Activated CD4-positive, alpha-beta T cell treated with anti-CD3 and anti-CD28 coated beads, Interleukin-2, amount 50 U/mL, for 1 hour (primary cell): ENCODE results near the gene SLC9A9.

Experiments
- DNase-seq: peaks from one replicate; pipeline ENCODE4 v3.0.0-alpha.2; 2020

Gene SLC9A9

DNA sequence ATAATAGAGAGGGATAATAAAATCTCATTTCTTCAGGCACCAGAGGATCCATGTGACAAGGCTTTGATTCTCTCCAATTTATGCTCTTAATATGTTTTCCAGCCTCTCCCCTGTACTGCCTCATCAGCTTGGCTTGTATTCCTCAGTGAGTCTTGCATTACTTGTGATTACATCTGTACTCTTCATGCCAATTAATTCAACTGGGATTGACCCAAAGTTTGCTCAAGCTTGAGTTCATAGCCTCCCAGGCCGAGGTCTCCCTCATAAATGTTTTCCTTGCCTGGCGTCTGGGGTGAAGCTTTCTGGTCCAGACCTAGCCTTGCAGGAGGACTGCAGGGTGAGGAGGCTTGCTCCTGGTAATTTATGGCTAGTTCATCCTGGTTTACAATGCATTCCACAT lies 581.8 kb downstream of the SLC9A9 start:
- DNase-seq, result no peak

DNA sequence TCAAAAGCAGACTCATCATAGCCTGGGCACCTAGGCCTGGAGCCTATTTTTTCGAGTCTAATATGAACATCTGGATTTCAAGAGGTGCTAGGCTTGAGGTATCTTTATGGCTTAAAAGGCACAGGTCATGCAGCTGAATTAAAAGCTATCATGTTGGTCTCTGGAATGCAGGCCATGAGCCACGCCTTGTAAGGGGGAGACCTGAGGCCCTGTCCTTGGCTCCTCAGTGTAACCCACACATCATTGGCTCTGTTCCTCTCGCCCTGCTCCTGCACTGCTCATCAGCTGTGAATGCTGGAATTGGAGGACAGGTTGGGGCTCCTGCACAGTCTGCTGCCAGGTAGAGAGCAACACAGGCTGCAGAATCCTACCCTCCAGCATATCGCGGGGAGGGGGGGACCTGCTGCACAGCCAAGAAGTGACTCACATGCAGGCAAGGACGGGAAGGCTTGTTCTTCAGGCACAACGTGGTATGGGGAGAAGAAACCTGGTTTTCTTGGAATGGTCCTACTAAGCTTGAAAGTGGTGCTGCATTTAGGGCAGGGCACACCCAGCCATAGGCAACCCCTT lies 582.7 kb downstream of the SLC9A9 start:
- no peak for DNase-seq

DNA sequence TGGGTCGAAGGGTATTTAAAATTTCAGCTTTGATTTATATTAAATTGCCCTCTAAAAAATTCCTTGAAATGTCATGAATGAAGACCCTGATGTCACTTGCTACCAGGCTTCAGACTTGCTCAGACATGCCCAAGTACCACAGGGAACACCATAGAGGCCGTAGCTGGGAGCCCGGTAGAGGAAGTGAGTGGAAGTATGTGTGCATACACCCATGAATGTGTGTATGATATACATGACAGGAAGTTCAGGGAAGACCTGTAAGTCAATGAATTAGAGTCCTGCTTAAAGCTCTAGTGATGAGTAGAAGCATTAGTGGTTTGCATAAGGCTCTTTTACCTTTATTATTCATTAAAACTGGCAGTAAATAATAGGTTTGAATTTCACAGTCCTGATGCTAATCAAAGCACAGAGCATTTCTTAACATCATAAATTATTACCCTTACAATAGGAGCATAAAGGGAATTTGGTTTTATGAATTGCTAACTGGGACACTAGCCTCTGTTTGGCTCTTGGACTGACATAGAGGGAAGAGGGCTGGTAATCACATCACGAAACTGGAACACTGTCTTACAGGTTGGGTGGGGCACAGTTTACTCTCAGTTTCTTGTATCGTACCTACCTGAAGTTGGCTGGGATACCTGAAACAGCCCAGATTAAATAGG lies 584.3 kb downstream of the SLC9A9 start:
- no peak for DNase-seq

DNA sequence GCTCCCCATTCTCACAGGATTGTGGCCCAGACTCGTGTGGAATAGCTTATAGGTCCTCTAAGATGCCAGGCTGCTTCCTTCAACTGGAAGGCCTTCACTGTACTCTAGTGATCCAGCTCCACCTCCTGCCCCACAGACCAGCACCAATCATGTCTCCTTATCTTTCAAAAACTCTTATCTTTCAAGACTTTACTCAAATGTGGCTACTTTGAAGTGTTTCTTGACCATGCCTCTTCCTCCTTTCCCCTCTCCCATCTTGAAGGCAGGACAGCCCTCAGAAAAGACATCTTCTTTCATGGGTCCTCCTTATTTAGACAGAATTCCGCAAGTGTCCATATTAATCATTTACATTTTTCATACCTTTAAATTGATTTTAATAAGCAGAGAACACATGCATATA lies 586.4 kb downstream of the SLC9A9 start:
- no peak for DNase-seq

DNA sequence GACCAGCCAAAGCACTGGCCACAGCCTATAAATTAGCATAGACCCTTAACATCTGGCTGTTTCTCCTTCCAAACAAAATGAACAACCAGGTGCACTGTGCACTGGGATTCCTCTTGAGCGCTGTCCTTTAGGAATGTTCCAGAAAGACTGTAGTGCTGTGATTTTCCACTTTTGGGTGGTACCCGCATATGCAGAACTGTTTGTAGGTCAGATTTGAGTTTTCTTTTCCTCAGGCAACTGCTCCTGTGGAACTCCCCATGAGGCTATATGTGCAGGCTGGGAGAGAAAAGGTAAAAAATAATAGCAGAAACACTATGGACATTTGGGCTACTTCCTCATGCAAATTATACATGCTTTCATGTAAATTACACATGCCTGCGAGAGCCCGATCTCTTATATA lies 589.6 kb downstream of the SLC9A9 start:
- no peak for DNase-seq

DNA sequence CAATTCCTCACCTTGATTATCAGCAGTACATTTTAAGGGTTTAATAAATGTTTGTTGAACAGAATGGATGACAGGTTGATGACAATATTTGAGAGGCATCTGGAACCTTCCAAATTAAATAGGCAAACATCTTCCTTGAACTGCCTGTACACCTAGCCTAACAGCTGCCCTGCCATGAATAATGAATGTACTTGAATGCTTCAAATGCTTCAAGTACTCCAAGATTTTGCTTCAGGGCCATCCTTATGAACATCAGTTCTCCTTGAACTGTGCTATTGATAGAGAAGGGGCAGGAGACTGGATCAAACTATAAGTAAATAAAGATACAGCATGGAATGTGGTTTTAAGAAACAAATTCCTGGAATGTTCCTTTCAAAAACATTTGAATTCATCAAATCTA lies 591.9 kb downstream of the SLC9A9 start:
- DNase-seq, result no peak

DNA sequence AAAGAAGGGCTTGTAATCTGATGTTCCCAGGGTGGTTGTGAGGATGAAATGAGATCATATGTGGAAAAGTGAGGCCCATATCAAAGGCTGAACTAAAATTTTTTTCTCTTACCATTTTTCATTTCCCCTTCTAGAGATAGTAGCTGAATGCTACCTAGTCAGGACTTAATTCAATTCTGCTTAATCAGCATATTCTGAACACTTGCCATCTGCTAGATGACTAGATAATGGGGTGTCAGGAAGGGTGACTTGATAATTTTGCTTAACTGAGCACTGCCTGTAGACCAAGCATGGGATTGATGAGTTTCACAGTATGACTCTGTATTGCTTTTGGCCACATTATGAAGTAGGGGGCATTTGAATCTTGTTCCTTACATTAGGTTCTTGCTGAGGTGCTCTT lies 592.5 kb downstream of the SLC9A9 start:
- no peak for DNase-seq

DNA sequence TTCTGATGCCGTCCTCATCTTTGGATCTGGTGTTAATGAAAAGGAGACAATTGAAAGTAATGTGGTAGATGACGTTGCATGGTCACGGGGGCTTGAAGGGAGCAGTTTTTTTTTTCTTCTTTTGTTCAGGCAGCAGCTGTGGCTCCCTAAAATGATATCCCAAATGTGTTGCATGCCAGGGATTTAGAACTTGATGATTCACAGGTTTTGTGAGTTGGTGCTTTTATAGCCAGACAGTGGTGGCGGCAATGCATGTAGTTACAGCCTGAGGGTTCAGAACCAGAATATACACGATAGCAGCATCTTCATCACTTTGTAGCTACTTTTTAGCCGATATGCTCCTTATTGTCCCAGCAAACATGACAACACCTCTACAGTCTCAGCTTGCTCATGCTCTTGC lies 595.3 kb downstream of the SLC9A9 start:
- no peak for DNase-seq

DNA sequence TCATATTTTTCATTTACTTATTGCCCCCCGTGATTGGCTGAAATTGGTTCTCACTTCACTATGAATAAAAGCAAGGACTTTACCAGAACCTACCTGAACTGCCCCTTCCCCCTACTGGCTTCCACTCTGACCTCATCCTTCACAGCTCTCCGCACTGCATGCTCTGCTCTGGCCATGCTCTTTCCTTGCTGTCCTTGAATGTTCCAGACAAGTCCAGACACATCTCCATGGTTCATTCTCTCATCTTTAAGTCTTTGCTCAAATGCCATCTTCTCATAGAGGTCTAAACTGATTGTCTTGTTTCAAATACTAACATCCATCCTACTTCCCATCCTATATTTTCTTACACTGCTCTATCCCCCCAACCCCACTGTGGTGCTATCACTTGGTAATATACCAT lies 599.3 kb downstream of the SLC9A9 start:
- no peak for DNase-seq

DNA sequence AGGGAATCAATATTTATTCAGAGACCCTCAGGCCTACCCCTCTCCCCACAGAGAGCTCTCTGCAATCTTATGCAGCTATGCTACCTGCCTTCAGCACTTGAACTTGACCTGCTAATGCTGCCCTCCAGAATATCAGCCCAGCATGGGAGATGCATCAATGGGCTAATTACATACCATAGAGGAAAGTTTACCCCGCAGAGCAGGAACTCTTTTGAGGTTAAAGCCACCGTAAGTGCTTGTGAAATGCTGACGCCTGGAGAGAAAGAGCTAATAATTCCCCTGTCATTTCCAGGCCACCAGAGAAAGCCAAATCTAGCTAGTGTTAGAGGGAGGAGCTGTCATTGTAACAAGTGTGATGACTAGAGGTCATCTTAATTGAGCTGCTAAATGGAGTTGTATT lies 601.2 kb downstream of the SLC9A9 start:
- no peak for DNase-seq

DNA sequence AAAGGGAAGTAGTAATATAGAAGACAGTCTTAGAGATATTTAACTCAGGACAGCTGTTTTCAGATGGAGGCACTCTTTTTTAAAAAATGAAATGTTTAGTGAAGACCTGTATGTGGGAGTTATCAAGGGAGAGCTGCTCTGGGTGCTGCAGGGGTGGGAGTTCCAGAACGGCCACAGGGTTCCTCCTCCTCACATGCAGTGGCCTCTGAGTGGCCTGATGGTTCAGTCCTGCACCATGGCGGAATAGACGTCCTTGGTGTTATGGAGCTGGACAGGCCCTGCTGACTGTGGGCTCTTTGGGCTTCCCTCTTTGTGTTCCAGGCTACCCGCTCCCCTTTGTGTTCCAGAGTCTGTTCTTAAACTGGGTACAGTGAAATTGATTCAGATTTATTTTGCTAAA lies 602.6 kb downstream of the SLC9A9 start:
- no peak for DNase-seq

DNA sequence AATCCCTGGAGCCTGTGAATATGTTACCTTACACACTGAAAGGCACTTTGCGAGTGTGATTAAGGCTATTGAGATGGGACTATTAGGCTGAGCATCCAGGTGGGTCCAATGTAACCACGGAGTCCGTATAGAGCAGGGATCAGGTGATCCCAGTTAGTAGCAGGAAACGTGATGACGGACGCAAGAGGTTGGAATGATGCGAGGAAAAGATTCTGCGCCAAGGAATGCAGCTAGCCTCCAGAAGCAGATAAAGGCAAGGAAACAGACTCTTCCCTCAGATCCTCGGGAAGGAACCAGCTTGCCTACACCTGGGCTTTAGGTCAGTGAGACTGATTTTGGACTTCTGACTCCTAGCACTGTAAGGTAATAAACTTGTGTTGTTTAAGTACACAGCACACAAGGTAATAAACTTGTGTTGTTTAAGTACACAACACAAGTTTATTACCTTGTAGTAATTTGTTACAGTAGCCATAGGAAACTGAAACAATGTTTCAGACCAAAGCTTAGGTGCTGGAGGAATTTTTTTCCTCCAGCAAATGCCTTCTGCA lies 603.7 kb downstream of the SLC9A9 start:
- DNase-seq, result no peak

DNA sequence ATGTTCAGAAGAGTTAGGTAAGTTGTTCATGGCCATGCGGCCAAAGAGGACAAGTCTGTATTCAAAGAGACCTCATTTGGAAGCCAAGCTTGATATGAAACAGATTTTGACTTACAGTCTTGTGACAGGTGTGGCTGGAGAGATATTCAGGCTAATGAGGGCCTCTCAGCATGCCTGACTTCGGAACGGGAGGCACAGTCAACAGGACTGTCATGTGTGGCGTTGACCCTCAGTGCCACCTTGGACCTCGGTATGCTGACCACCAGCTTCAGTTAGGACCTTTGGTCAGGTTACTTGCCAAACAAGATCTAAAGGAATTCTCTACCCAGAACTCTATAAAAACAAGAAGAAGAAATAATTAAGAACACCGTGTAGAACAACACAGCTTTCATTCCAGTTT lies 604.6 kb downstream of the SLC9A9 start:
- DNase-seq, result no peak

DNA sequence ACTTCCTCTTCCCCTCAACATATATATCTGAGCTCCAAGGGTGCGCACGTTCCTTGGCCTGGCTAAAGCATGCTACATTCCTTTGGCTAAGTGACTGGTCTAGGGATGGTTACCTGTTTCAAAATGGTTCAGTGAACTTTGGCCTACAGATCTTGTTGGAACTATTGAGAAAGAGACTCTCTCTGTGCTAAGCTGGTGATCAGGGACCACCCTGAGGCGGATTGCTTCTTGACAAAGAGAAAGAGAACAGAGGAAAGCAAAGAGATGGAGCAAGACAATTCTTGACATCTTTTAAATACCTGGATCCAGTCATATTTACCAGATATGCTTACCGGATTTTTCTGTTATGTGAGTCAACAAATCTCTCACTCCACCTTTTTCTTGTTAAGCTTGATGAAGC lies 605.6 kb downstream of the SLC9A9 start:
- no peak for DNase-seq

DNA sequence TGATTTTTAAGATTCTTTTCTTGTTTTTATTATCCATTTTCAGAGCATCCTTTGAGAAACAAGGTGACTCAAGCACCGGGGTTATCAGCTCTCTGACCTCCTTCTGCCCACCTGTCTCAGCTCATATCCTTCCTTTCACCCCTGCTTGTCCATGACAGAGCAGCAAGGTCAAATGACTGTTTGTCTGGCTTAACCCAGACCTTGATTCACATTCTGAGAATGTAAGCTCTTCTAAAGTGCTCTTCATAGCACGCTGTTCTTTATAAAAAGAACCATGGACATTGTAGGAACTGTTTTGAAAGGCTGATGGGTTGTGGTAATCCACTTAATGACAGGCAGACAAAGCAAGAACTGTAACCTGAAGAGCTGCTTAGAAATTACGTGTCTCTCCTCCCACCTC lies 606.2 kb downstream of the SLC9A9 start:
- no peak for DNase-seq

DNA sequence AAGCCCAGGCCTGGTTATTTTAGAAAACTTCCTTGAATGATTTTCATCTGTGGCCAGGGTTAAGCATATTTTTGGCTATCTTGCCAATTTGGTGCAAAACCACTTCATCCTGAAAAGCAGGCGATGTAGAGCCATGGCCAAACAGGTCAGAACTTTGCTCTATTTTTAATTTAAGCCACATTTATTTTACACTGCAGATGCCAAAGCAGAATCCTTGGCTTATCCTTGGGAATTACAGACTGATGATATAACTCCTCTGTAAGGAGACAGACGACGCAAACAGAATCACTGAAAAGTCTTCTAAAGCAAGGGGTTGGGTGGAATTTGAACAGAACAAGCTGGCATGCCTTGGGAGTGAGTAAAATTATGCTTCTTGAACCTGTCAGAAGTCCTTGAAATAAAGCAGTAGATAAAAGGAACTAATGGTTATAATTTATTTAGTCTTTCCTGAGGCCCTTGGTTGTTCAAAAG lies 606.8 kb downstream of the SLC9A9 start:
- no peak for DNase-seq

DNA sequence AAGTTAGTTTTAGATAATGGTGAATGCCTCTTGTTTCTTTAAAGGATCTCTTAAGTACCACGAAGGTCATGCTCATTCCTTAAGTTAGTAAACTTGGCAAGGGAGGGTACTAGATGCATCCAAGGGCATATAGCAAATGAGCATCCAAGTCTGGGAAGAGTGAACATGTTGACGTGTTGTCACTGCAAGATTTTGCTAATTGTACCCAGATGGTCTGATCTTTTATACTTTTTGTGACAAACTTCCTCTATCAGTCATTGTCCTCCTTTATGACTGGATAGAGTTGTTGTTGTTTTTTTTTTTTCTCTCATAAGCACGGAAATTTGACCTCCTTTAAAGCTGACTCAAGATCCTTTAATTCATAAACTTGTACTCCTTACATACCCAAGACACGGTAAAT lies 607.4 kb downstream of the SLC9A9 start:
- DNase-seq, result no peak

DNA sequence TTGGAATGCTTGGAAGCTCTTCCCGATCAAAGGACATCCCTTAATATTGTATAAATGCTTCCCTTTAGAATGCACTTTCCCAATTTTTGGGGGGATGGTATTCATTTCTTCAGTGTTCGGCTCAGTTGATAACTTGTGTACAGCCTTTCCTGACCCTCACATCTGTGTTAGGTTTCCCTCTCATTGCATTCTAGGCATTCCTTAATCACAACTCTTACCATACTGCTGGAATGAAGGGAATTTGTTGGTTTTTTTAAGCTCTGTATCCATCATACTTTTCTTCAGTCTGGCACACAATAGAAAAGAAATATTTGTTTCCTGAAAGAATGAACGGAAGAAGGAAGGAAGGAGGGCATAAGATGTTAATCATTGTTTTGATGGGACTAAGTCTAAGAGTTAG lies 609.2 kb downstream of the SLC9A9 start:
- DNase-seq, result no peak

DNA sequence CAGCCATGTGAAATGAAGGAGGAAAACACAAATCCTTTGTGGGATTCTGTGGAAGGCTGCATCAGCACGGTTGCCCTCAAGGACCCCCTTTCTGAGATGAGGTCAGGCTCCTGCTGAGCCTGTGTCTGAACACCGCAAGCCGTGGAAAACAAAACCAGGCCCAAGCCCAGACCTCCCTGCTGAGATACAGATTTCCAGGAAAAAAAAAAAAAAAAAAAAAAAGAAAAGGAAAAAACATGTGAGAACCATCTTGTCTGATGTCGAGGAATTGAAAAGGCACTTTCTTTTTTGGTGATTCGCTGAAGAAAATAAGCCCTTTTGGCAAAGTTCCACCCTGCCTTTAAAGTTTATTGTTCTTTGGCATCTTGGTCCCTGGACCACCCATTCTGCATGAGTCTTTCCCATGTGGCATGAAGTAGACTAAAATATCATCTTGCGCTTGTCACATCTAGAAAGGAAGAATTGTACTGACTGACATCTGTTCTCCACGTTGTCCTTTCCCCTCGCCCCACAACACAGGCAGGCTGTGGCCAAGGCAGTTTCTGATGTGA lies 611.1 kb downstream of the SLC9A9 start:
- DNase-seq, result no peak

DNA sequence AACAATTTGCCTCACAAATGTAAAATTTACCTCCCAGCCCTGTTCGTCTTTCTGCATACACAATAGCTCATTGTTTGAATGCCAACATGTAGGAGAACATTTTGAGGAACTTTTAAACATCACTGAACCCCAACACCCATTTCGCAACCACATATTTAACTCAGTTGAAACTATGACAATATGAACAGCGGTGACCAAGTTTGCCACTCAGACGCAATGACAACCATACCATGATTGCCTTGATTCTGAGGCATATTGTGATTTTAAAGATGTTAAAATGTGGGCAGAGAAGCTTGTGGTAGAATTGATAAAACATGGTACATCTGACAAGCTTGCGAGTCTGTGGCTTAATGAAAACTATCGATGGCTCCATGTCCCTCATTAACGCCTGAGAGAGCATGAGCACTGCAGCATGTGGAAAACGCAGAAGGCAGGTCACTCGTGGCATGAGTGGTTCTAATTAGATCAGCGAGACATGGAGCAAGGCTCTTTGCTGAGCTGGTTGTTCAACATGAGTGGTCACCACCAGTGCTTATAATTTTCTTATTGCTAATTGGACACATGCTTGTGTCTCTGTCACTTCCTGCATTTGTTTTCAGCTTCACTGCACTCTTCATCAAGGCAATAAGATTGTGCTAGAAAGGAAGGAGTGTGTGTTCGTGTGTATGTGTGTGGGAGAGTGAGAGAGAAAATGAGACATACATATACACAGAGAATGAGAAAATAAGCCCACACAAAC lies 611.9 kb downstream of the SLC9A9 start:
- no peak for DNase-seq

DNA sequence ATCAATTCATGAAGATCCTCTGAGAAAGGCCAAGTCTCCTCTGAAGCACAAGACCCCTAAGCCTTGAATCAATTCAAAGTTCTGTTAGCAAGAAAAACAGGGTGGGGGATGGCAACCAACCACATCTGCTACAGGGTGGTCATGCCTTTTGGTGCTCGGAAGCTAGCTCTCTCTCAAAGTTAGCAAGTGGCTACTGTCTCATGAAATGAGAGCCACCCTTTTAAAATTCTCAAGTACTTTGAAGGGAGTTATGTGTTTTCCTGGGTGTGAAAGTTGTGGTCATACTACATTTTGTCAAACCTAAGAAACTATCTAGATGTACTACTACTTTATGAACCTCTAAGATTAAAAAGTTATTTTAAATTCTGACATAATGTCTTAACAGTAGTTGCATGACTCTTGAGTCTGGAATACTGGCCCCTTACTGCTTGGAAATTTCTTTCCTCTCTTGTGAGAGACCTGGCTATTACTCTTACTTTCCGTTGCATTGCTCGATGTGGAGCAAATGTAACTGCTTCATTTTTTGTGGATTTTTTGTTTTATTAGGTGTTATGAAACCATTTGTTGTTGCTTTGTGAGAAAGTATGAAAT lies 612.6 kb downstream of the SLC9A9 start:
- no peak for DNase-seq

DNA sequence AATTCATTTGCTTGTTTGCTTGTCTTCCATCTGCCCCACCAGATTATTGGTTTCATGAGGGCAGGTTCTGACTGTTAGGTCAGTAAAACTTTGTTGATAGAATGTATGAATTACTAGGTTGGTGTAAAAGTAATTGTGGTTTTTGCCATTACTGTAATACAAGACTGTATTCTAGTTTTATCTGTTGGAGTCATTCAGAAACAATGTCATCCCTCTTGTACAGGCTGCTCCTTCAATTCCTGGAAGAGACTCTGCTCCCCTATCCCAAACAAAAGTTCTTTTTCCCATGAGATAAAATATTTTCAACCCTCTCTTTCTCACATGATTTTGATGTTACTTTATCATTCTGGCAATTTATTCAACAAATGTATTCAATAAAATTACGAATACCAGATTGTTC lies 613.7 kb downstream of the SLC9A9 start:
- no peak for DNase-seq

DNA sequence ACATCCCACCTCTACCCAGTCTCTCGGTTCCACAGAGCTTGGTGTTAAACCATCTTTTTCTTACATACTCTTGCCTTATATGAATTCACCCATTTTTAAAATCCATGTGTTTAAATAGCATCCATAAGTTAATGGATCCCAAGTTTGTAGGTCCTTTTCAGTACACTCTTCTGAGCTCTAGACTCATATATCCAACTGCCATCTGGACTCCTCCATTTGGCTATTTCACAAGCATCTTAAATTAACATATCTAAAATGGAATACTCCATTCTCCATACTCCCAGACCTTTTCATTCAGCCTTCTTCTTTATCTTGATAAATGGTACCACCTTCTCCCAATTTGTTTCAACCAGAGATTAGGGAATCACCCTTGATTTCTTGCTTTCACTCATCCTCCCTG lies 615.3 kb downstream of the SLC9A9 start:
- DNase-seq, result no peak

DNA sequence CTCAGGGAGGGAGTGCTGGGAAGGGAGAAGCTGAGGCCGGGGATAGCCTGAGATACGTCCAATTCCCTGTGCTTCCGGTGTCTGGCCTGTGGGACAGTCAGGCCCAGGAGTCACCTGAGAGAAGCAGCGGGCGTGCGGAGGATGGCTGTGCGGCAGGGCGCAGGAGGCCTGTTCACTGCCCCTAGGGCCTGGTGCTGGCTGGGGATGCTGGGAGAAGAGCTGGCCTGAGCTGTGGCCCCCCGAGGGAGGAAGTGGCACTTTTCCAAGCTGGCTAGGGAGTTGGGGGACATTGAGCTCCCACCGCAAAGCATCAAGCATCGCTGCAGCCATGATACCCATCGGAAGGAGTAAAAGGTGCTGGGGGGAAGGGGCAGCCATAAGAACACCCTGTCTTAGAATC lies 619.9 kb downstream of the SLC9A9 start:
- no peak for DNase-seq
